K562 (cell line): Measurements from ENCODE around the gene BPTF. TPM values are rescaled to one million over a fixed set of nuclear protein-coding genes. Genes with fewer than 3 reads are reported as not detected.

Experiments used
- ATAC-seq: fragments of 200-7000 bp; cut with Tn5 transposase; 3 replicates; pipeline ENCODE4 v1.9.1; 2020; ENCODE audit warnings: moderate library complexity
- BruUV-seq: library from RNA; stranded (reverse); fragments of 400-500 nt; replicated peaks from 2 replicates; lab custom pipeline; 2021; lab: Mats Ljungman, UMichigan
- CTCF ChIA-PET: fragments of 300-600 bp; formaldehyde crosslinking; extraction: SDS; loops from one replicate; lab custom pipeline; 2021; ENCODE audit warnings: low intra/inter-chr PET ratio; lab: Yijun Ruan, JAX
- POLR2A ChIA-PET: fragments of 300-600, 350-650 bp; sonication (Branson Sonifier 250); formaldehyde crosslinking; extraction: SDS; loops from one replicate; lab custom pipeline; 2021; ENCODE audit warnings: antibody characterized with exemption, inconsistent platforms; lab: Yijun Ruan, JAX
- DNase-seq, 4 experiments: peaks; one replicate each; pipeline versions ENCODE4 v3.0.0 to v3.0.0-alpha.2; 2011 to 2018; ENCODE audit warnings: low spot score in 3 of 4, mixed read lengths in 3 of 4; ENCODE audit errors: extremely low read depth in 1 of 4
- FAIRE-seq: peaks from 2 replicates; lab custom pipeline; 2011; peaks lifted over from hg19 to GRCh38; lab: Jason Lieb, UNC
- H2AFZ ChIP-seq: 2 replicates; pipeline ENCODE4 v1.6.0; 2011; ENCODE audit warnings: low read depth, low read length, control low read depth, inconsistent platforms
- H3K27ac ChIP-seq: fragments of 200-600 bp; 3 replicates; pipeline ENCODE4 v1.8.0; 2011; ENCODE audit warnings: low read depth, mild to moderate bottlenecking, control low read depth, inconsistent platforms, low read length, moderate library complexity, mixed read lengths; ENCODE audit errors: extremely low read depth
- H3K27me3 ChIP-seq, 2 experiments: fragments of 300-600 bp in 1 of 2; 2 replicates in 1 of 2; 3 replicates in 1 of 2; pipeline versions ENCODE4 v1.6.0 to v1.8.0; 2011; ENCODE audit warnings: inconsistent platforms in 2 of 2, low read length in 2 of 2, mild to moderate bottlenecking in 1 of 2, mixed read lengths in 1 of 2, moderate library complexity in 1 of 2; ENCODE audit not compliant: control insufficient read depth in 2 of 2, insufficient read depth in 2 of 2
- H3K36me3 ChIP-seq: fragments of 300-600 bp; 3 replicates; pipeline ENCODE4 v1.8.0; 2011; ENCODE audit warnings: mild to moderate bottlenecking, low read length, inconsistent platforms; ENCODE audit not compliant: control insufficient read depth, insufficient read depth
- H3K4me1 ChIP-seq, 2 experiments: fragments of 200-600 bp in 1 of 2; replicated peaks in 1 of 2; 2 replicates in 1 of 2; 3 replicates in 1 of 2; pipeline versions ENCODE4 v1.5.1 to v1.8.0; 2011; ENCODE audit warnings: inconsistent platforms in 2 of 2, low read length in 2 of 2, mild to moderate bottlenecking in 1 of 2, mixed read lengths in 1 of 2, moderate library complexity in 1 of 2; ENCODE audit not compliant: control insufficient read depth in 2 of 2, insufficient read depth in 2 of 2
- H3K4me2 ChIP-seq: 2 replicates; pipeline ENCODE4 v1.6.1; 2011; ENCODE audit warnings: low read length, control low read depth, inconsistent platforms, mixed read lengths; ENCODE audit not compliant: insufficient read depth
- H3K4me3 ChIP-seq: fragments of 200-600 bp; sonication (generic), shearing (Covaris generic); 2 replicates; pipeline ENCODE4 v1.5.1; 2016; ENCODE audit warnings: control low read depth, inconsistent platforms
- H3K79me2 ChIP-seq: fragments of 200-600 bp; 3 replicates; pipeline ENCODE4 v1.8.0; 2011; ENCODE audit warnings: low read length, inconsistent platforms; ENCODE audit not compliant: control insufficient read depth, insufficient read depth
- H3K9ac ChIP-seq, 2 experiments: 2 replicates each; pipeline versions ENCODE4 v1.6.0 to v1.6.1; 2011; ENCODE audit warnings: low read depth in 2 of 2, low read length in 2 of 2, control low read depth in 1 of 2, inconsistent platforms in 1 of 2, mild to moderate bottlenecking in 1 of 2, mixed read lengths in 1 of 2; ENCODE audit not compliant: insufficient read depth in 1 of 2
- H3K9me1 ChIP-seq: one replicate; pipeline ENCODE4 v1.6.0; 2011; ENCODE audit warnings: inconsistent platforms, mild to moderate bottlenecking, low read length, moderate library complexity; ENCODE audit not compliant: control insufficient read depth, insufficient read depth
- H3K9me3 ChIP-seq: replicated peaks from 2 replicates; pipeline ENCODE4 v1.5.1; 2011; ENCODE audit warnings: low read depth, low read length, inconsistent platforms; ENCODE audit not compliant: control insufficient read depth, insufficient read depth
- H4K20me1 ChIP-seq: replicated peaks from 2 replicates; pipeline ENCODE4 v1.6.1; 2011; ENCODE audit warnings: low read length, inconsistent platforms, mixed read lengths; ENCODE audit not compliant: control insufficient read depth, insufficient read depth
- CEBPG ChIP-seq, 3 experiments: fragments of 200-800 bp in 1 of 3; sonication (Bioruptor generic) in 1 of 3; sonication (generic) in 1 of 3; formaldehyde crosslinking in 1 of 3; IDR thresholded peaks in 2 of 3; conservative IDR thresholded peaks in 1 of 3; 2 replicates each; pipeline versions ENCODE4 v1.6.1 to v1.8.0; 2016 to 2022; ENCODE audit warnings: missing compliant biosample characterization in 2 of 3, missing genetic modification characterization in 2 of 3, mild to moderate bottlenecking in 1 of 3, missing genetic modification reagents in 1 of 3
- DDX20 ChIP-seq: fragments of 450-650 bp; IDR thresholded peaks from 2 replicates; pipeline ENCODE4 v1.6.1; 2016; ENCODE audit warnings: missing genetic modification characterization, low read depth, mild to moderate bottlenecking, missing compliant biosample characterization, moderate library complexity
- EWSR1 ChIP-seq: fragments of 450-650 bp; IDR thresholded peaks from 2 replicates; pipeline ENCODE4 v1.6.1; 2018; ENCODE audit warnings: borderline replicate concordance, mild to moderate bottlenecking, low read depth, moderate library complexity; ENCODE audit not compliant: partially characterized antibody
- FOXP1 ChIP-seq: sonication (generic); formaldehyde crosslinking; IDR thresholded peaks from 2 replicates; pipeline ENCODE4 v1.8.0; 2022; ENCODE audit warnings: mild to moderate bottlenecking, missing genetic modification reagents
- GATA2 ChIP-seq: sonication (generic); formaldehyde crosslinking; IDR thresholded peaks from 2 replicates; pipeline ENCODE4 v1.4.0; 2020; ENCODE audit warnings: mild to moderate bottlenecking, missing genetic modification reagents
- GTF2F1 ChIP-seq: IDR thresholded peaks from 2 replicates; pipeline ENCODE4 v1.6.1; 2011; ENCODE audit warnings: low read depth, low read length, improper control_type of control experiment
- HOXB6 ChIP-seq: fragments of 250-450 bp; sonication (Bioruptor Pico); IDR thresholded peaks from 2 replicates; pipeline ENCODE4 v1.5.1; 2022; ENCODE audit warnings: mild to moderate bottlenecking, borderline replicate concordance
- ZC3H8 ChIP-seq: fragments of 450-650 bp; IDR thresholded peaks from 2 replicates; pipeline ENCODE4 v1.6.1; 2017
- ZNF551 ChIP-seq: fragments of 250-450 bp; sonication (Bioruptor Pico); IDR thresholded peaks from 2 replicates; pipeline ENCODE4 v1.5.0; 2021; ENCODE audit warnings: mild to moderate bottlenecking, moderate library complexity
- WGBS: fragments of 100-300 bp; shearing (Covaris generic); methylation state at CpG from one replicate; pipeline ENCODE4 v1.1.6; 2016; ENCODE audit warnings: low coverage, mixed read lengths; ENCODE audit not compliant: insufficient coverage; ENCODE audit errors: missing lambda C conversion rate; 5-methylcytosine and 5-hydroxymethylcytosine counted together
- in situ Hi-C: fragments of 300-500 bp; cut with MboI; formaldehyde crosslinking; loops from 4 replicates; pipeline ENCODE4 v1.15.0; 2018; ENCODE audit warnings: inconsistent platforms, mixed read lengths
- intact Hi-C: fragments of 100-400 bp; cut with micrococcal nuclease; formaldehyde crosslinking; loops from 2 replicates; pipeline ENCODE4 v1.14.2; 2022
- polyA plus RNA-seq, 8 experiments: library from polyadenylated mRNA; depleted of rRNA in 4 of 8; stranded (reverse) in 5 of 8; unstranded in 3 of 8; fragments of >200 nt; fragmentation: Nextera tagmentation in 2 of 8; fragmentation: Illumina TruSeq in 1 of 8; extraction: Ambion mirVana in 2 of 8; extraction: Trizol in 1 of 8; gene quantifications; 2 replicates each; pipeline versions ENCODE4 v1.2.1 to v1.2.3, GENCODE V29; 2011 to 2014; ENCODE audit warnings: inconsistent platforms in 1 of 8, missing spikeins in 1 of 8
- total RNA-seq, 7 experiments: library from RNA; depleted of rRNA in 6 of 7; stranded (reverse); fragments of >200 nt in 6 of 7; fragmentation: Illumina TruSeq in 2 of 7; extraction: Trizol in 2 of 7; gene quantifications; 2 replicates each; pipeline versions ENCODE4 v1.2.1 to v1.2.3, GENCODE V29; 2011 to 2021; ENCODE audit warnings: low replicate concordance in 1 of 7
- TF ChIP-seq, protein P1 (sequence below): fragments of 250-450 bp; sonication (Bioruptor Pico); IDR thresholded peaks from 2 replicates; pipeline ENCODE4 v1.9.0; 2021; ENCODE audit warnings: mild to moderate bottlenecking, inconsistent platforms
- TF ChIP-seq, protein P2 (sequence below): fragments of 250-450 bp; sonication (Bioruptor Pico); IDR thresholded peaks from 2 replicates; pipeline ENCODE4 v1.8.0; 2021; ENCODE audit warnings: moderate library complexity, mild to moderate bottlenecking, inconsistent platforms

BPTF gene
- total and polyA plus RNA-seq, 9 of the 15 experiments (the other 6 are each of a cell fraction or from before 2014, with no cell fraction given) = 12.5 to 52.1 (median 26.9) TPM

DNA sequence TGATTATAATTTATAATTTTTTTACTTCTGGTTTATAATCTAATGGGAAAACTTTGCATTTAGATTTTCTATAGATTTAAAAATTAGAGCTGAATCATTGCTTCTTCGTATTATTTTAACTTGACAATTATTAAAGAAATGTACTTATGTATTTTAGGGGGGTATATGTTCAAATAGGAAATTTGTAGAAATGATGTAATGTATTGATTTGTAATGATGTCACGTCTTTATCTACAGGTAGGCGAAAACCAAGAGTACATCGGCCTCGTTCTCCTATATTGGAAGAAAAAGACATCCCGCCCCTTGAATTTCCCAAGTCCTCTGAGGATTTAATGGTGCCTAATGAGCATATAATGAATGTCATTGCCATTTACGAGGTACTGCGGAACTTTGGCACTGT lies 28.4 kb downstream of the BPTF start:
- Histone ChIP-seq H3K27me3 (no peaks in the 10 kb centered on the region), H3K79me2 (peaks cover 80% of the 10 kb centered on the region), H2AFZ (no peak overlapping the region), H3K9me1 (no peaks in the 10 kb centered on the region), H3K36me3 (peaks cover 12% of the 10 kb centered on the region), H3K4me2 (no peak overlapping the region), H4K20me1 (peaks cover 20% of the 10 kb centered on the region), H3K9ac (no peak overlapping the region), H3K27ac (no peak overlapping the region), H3K4me1 (peaks cover 0 to 14% of the 10 kb centered on the region in 2 experiments; a peak in 2 of 5 replicates), H3K9me3 (0 out of 2 replicates have a peak, but pooled peaks cover 2% of the 10 kb centered on the region), H3K4me3 (no peak overlapping the region)
- no peak for FAIRE-seq
- DNase-seq = no peak
- intact Hi-C loops = no loop called here
- ChIA-PET CTCF (no interaction called here), POLR2A (no interaction called here)
- WGBS = 87% methylated on average over 6 of the region's 8 CpGs
- BruUV-seq = no TSS peak
- in situ Hi-C loops = no loop called here
- no peak for TF ChIP-seq CEBPG (CRISPR knock-in tag; IDR thresholded peaks at IDR 0.05)
- no peak for TF ChIP-seq CEBPG (tag; conservative IDR thresholded peaks at IDR 0.05 in 1 of 2, IDR thresholded peaks at IDR 0.05 in 1 of 2)
- TF ChIP-seq ZNF551 (CRISPR knock-in tag) = no peak
- TF ChIP-seq EWSR1 = no peak
- TF ChIP-seq DDX20 (tag) = no peak
- TF ChIP-seq FOXP1 (CRISPR knock-in tag) = no peak
- no peak for TF ChIP-seq ZC3H8
- TF ChIP-seq GTF2F1 = no peak
- TF ChIP-seq, protein P1, sequence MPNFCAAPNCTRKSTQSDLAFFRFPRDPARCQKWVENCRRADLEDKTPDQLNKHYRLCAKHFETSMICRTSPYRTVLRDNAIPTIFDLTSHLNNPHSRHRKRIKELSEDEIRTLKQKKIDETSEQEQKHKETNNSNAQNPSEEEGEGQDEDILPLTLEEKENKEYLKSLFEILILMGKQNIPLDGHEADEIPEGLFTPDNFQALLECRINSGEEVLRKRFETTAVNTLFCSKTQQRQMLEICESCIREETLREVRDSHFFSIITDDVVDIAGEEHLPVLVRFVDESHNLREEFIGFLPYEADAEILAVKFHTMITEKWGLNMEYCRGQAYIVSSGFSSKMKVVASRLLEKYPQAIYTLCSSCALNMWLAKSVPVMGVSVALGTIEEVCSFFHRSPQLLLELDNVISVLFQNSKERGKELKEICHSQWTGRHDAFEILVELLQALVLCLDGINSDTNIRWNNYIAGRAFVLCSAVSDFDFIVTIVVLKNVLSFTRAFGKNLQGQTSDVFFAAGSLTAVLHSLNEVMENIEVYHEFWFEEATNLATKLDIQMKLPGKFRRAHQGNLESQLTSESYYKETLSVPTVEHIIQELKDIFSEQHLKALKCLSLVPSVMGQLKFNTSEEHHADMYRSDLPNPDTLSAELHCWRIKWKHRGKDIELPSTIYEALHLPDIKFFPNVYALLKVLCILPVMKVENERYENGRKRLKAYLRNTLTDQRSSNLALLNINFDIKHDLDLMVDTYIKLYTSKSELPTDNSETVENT (CRISPR knock-in tag) = no peak
- no peak for TF ChIP-seq HOXB6 (CRISPR knock-in tag)
- TF ChIP-seq GATA2 (CRISPR knock-in tag) = no peak
- TF ChIP-seq, protein P2, sequence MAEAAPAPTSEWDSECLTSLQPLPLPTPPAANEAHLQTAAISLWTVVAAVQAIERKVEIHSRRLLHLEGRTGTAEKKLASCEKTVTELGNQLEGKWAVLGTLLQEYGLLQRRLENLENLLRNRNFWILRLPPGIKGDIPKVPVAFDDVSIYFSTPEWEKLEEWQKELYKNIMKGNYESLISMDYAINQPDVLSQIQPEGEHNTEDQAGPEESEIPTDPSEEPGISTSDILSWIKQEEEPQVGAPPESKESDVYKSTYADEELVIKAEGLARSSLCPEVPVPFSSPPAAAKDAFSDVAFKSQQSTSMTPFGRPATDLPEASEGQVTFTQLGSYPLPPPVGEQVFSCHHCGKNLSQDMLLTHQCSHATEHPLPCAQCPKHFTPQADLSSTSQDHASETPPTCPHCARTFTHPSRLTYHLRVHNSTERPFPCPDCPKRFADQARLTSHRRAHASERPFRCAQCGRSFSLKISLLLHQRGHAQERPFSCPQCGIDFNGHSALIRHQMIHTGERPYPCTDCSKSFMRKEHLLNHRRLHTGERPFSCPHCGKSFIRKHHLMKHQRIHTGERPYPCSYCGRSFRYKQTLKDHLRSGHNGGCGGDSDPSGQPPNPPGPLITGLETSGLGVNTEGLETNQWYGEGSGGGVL (CRISPR knock-in tag) = no peak
- ATAC-seq = no peak
